Esophagus (tissue), 2 donors: ENCODE measurements around the gene LINGO4. TPM values are rescaled to one million over a fixed set of nuclear protein-coding genes. Genes with fewer than 3 reads are reported as not detected.
"Not testable (repeated sequence)": the region's sequence is repeated elsewhere in the genome, so short reads cannot be mapped to it uniquely, and the experiment has no call there.

ENCODE experiments used
- H3K27ac ChIP-seq, 2 donors: one replicate each; pipeline ENCODE4 v1.5.1; 2013; ENCODE audit warnings: low read depth in 2 of 2, mild to moderate bottlenecking in 2 of 2, inconsistent platforms in 1 of 2, low read length in 1 of 2, moderate library complexity in 1 of 2
- H3K27me3 ChIP-seq, 2 donors: one replicate each; pipeline ENCODE4 v1.6.1; 2013; ENCODE audit warnings: low read length in 2 of 2, control low read depth in 1 of 2, mild to moderate bottlenecking in 1 of 2; ENCODE audit not compliant: insufficient read depth in 2 of 2, control insufficient read depth in 1 of 2
- H3K36me3 ChIP-seq, 2 donors: one replicate each; pipeline ENCODE4 v1.6.1; 2013; ENCODE audit warnings: low read length in 1 of 2; ENCODE audit not compliant: control insufficient read depth in 2 of 2, insufficient read depth in 2 of 2
- H3K4me1 ChIP-seq, 2 donors: one replicate each; pipeline ENCODE4 v1.6.1; 2013; ENCODE audit warnings: low read length in 1 of 2; ENCODE audit not compliant: control insufficient read depth in 2 of 2, insufficient read depth in 2 of 2
- H3K4me3 ChIP-seq, 2 donors: one replicate each; pipeline ENCODE4 v1.5.1; 2013; ENCODE audit warnings: low read length in 2 of 2, mild to moderate bottlenecking in 2 of 2, low read depth in 1 of 2, moderate library complexity in 1 of 2
- H3K9me3 ChIP-seq, 2 donors: one replicate each; pipeline ENCODE4 v1.6.1; 2013; ENCODE audit warnings: mild to moderate bottlenecking in 2 of 2, low read depth in 1 of 2, low read length in 1 of 2, moderate library complexity in 1 of 2; ENCODE audit not compliant: control insufficient read depth in 2 of 2, insufficient read depth in 1 of 2
- WGBS, 2 donors: extraction: QIAGEN DNeasy Blood & Tissue Kit; methylation state at CpG; one replicate each; pipeline ENCODE4 v1.1.7; 2013; 5-methylcytosine and 5-hydroxymethylcytosine counted together
- polyA plus RNA-seq, 2 donors: library from polyadenylated mRNA; stranded (reverse); fragments of 200-250 nt; gene quantifications; one replicate each; pipeline ENCODE4 v1.2.3, GENCODE V29; 2013
- donor health status: healthy with polysubstance abuse.
- donor health status: Bipolar disorder and iron deficiency.

The LINGO4 gene
- polyA plus RNA-seq, 2 donors = 0.08 TPM; not detected in 1

- no peaks in the 10 kb centered on the region for H3K9me3 ChIP-seq
- 53 to 65% methylated on average over 9 of the region's 9 CpGs for WGBS, 2 donors
- no peak overlapping the region for H3K4me3 ChIP-seq
- H3K27ac ChIP-seq = no peak overlapping the region
- H3K27me3 ChIP-seq = no peaks in the 10 kb centered on the region
- H3K4me1 ChIP-seq = peaks cover 0 to 4% of the 10 kb centered on the region in 2 donors
- H3K36me3 ChIP-seq = no peaks in the 10 kb centered on the region
Measured at GRCh38 chr1:151799179-151800022, 5.8 kb downstream of the LINGO4 start.

GRCh38 chr1:151798571-151798970, 6.6 kb downstream of the LINGO4 start:
- 87 to 88% methylated on average over 5 of the region's 5 CpGs for WGBS, 2 donors
- Histone ChIP-seq H3K36me3 (no peaks in the 10 kb centered on the region), H3K4me3 (no peak overlapping the region), H3K9me3 (no peaks in the 10 kb centered on the region), H3K27me3 (no peaks in the 10 kb centered on the region), H3K27ac (no peak overlapping the region), H3K4me1 (peaks cover 0 to 4% of the 10 kb centered on the region in 2 donors)

GRCh38 chr1:151790940-151791651, 14.1 kb downstream of the LINGO4 start:
- no peaks in the 10 kb centered on the region for H3K9me3 ChIP-seq
- H3K27ac ChIP-seq = peak overlapping the region; percentile 23 to 35
- H3K4me1 ChIP-seq = peaks cover 0 to 7% of the 10 kb centered on the region in 2 donors
- no peaks in the 10 kb centered on the region for H3K36me3 ChIP-seq
- 1 to 2% methylated on average over 45 to 52 of the region's 52 CpGs for WGBS, 2 donors
- H3K4me3 ChIP-seq = peak overlapping the region; percentile 67 to 92
- H3K27me3 ChIP-seq = no peaks in the 10 kb centered on the region

- Histone ChIP-seq H3K4me1 (peaks cover 0 to 7% of the 10 kb centered on the region in 2 donors), H3K36me3 (no peaks in the 10 kb centered on the region), H3K27me3 (no peaks in the 10 kb centered on the region), H3K9me3 (no peaks in the 10 kb centered on the region), H3K27ac (peak within 1 kb of the TSS; percentile 23 to 38), H3K4me3 (peak within 1 kb of the TSS; percentile 67 to 92)
- WGBS, 2 donors = 1% methylated on average over 58 of the region's 58 CpGs
Measured at GRCh38 chr1:151790071-151790939, 14.9 kb downstream of the LINGO4 start, which contains the start of gene TDRKH. TSS of gene TDRKH (minus strand) at chr1:151790500. CDS start at chr1:151783022, 7,478 bp downstream.

GRCh38 chr1:151787689-151788088, 17.5 kb downstream of the LINGO4 start:
- H3K27ac ChIP-seq = no peak overlapping the region
- no peaks in the 10 kb centered on the region for H3K36me3 ChIP-seq
- peaks cover 0 to 7% of the 10 kb centered on the region in 2 donors for H3K4me1 ChIP-seq
- 81 to 87% methylated on average over 3 of the region's 3 CpGs for WGBS, 2 donors
- H3K4me3 ChIP-seq = no peak overlapping the region
- no peaks in the 10 kb centered on the region for H3K9me3 ChIP-seq
- no peaks in the 10 kb centered on the region for H3K27me3 ChIP-seq

- no peak overlapping the region for H3K4me3 ChIP-seq
- H3K36me3 ChIP-seq = no peaks in the 10 kb centered on the region
- no peaks in the 10 kb centered on the region for H3K27me3 ChIP-seq
- no peak overlapping the region for H3K27ac ChIP-seq
- no peaks in the 10 kb centered on the region for H3K4me1 ChIP-seq
- no peaks in the 10 kb centered on the region for H3K9me3 ChIP-seq
- 82 to 84% methylated on average over 2 of the region's 2 CpGs for WGBS, 2 donors
Measured at GRCh38 chr1:151783796-151784195, 21.4 kb downstream of the LINGO4 start.

GRCh38 chr1:151782741-151783140, 22.5 kb downstream of the LINGO4 start:
- Histone ChIP-seq H3K4me1 (no peaks in the 10 kb centered on the region), H3K4me3 (no peak overlapping the region), H3K36me3 (peaks cover 0 to 2% of the 10 kb centered on the region in 2 donors), H3K27ac (no peak overlapping the region), H3K27me3 (no peaks in the 10 kb centered on the region), H3K9me3 (no peaks in the 10 kb centered on the region)
- WGBS, 2 donors = 55 to 78% methylated on average over 3 of the region's 3 CpGs

GRCh38 chr1:151782026-151782425, 23.2 kb downstream of the LINGO4 start:
- WGBS, 2 donors = 76 to 82% methylated on average over 5 of the region's 5 CpGs
- not testable (repeated sequence) for H3K4me3 ChIP-seq, H3K27ac ChIP-seq, H3K36me3 ChIP-seq, H3K9me3 ChIP-seq, H3K27me3 ChIP-seq, H3K4me1 ChIP-seq

GRCh38 chr1:151780736-151781135, 24.5 kb downstream of the LINGO4 start:
- not testable (repeated sequence) for H3K4me1 ChIP-seq, H3K9me3 ChIP-seq, H3K4me3 ChIP-seq, H3K27me3 ChIP-seq, H3K36me3 ChIP-seq, H3K27ac ChIP-seq
- 88 to 90% methylated on average over 5 of the region's 5 CpGs for WGBS, 2 donors
